Sigmoid colon (tissue), 7 donors: Measurements from ENCODE around the gene OR6C74. TPM values are rescaled to one million over a fixed set of nuclear protein-coding genes. Genes with fewer than 3 reads are reported as not detected.

Source experiments
- polyA plus RNA-seq, 3 donors: library from polyadenylated mRNA; stranded (reverse); fragments of 200-250 nt; gene quantifications; one replicate each; pipeline ENCODE4 v1.2.3, GENCODE V29; 2013
- total RNA-seq, 4 donors: library from RNA; depleted of rRNA; stranded (reverse); fragments of >200 nt; gene quantifications; one replicate each; pipeline ENCODE4 v1.1.0, GENCODE V29; 2016
- donor health status: healthy with polysubstance abuse.
- donor health status: Bipolar disorder and iron deficiency.
- donor health status: healthy.

The OR6C74 gene
- total and polyA plus RNA-seq, 7 donors, result not detected

Other genes with a start within 250 kb of the OR6C74 start
- not detected for gene NEUROD4, start 224.6 kb upstream of the OR6C74 start, total RNA-seq
- not detected for gene NEUROD4, start 224.6 kb upstream of the OR6C74 start, polyA plus RNA-seq
- not detected for gene OR9K2, start 118.2 kb upstream of the OR6C74 start, total RNA-seq
- not detected for gene OR9K2, start 118.2 kb upstream of the OR6C74 start, polyA plus RNA-seq
- not detected for gene OR10A7, start 23.6 kb upstream of the OR6C74 start, total RNA-seq
- gene OR10A7, start 23.6 kb upstream of the OR6C74 start, polyA plus RNA-seq, result not detected
- not detected for gene OR6C6, start 52.0 kb downstream of the OR6C74 start, total RNA-seq
- not detected for gene OR6C6, start 52.0 kb downstream of the OR6C74 start, polyA plus RNA-seq
- gene OR6C1, start 69.7 kb downstream of the OR6C74 start, total RNA-seq, result not detected
- gene OR6C1, start 69.7 kb downstream of the OR6C74 start, polyA plus RNA-seq, result not detected
- not detected for gene OR6C3, start 86.1 kb downstream of the OR6C74 start, total RNA-seq
- not detected for gene OR6C3, start 86.1 kb downstream of the OR6C74 start, polyA plus RNA-seq
- not detected for gene OR6C75, start 118.4 kb downstream of the OR6C74 start, total RNA-seq
- gene OR6C75, start 118.4 kb downstream of the OR6C74 start, polyA plus RNA-seq, result not detected
- gene OR6C65, start 155.9 kb downstream of the OR6C74 start, total RNA-seq, result not detected
- gene OR6C65, start 155.9 kb downstream of the OR6C74 start, polyA plus RNA-seq, result not detected
- not detected for gene OR6C76, start 181.6 kb downstream of the OR6C74 start, total RNA-seq
- not detected for gene OR6C76, start 181.6 kb downstream of the OR6C74 start, polyA plus RNA-seq
- gene OR6C2, start 199.5 kb downstream of the OR6C74 start, total RNA-seq, result not detected
- gene OR6C2, start 199.5 kb downstream of the OR6C74 start, polyA plus RNA-seq, result not detected
- gene OR6C70, start 225.5 kb downstream of the OR6C74 start, total RNA-seq, result not detected
- not detected for gene OR6C70, start 225.5 kb downstream of the OR6C74 start, polyA plus RNA-seq
- not detected for gene OR6C68, start 247.8 kb downstream of the OR6C74 start, total RNA-seq
- gene OR6C68, start 247.8 kb downstream of the OR6C74 start, polyA plus RNA-seq, result not detected